Liver (tissue), 9 donors: ENCODE measurements around the gene DOCK11. TPM values are rescaled to one million over a fixed set of nuclear protein-coding genes. Genes with fewer than 3 reads are reported as not detected.

Source experiments
- DNase-seq: peaks from one replicate; pipeline ENCODE4 v3.0.0-alpha.2; 2017; ENCODE audit warnings: low spot score
- H3K27ac ChIP-seq, 2 donors: one replicate each; pipeline ENCODE4 v1.7.0; 2013; ENCODE audit warnings: inconsistent platforms in 2 of 2, low read length in 2 of 2, control low read depth in 1 of 2, low read depth in 1 of 2, mild to moderate bottlenecking in 1 of 2
- H3K27me3 ChIP-seq, 4 donors: one replicate each; pipeline versions ENCODE4 v1.6.1 to v1.7.0; 2013; ENCODE audit warnings: low read length in 3 of 4, inconsistent platforms in 1 of 4, mild to moderate bottlenecking in 1 of 4, moderate library complexity in 1 of 4; ENCODE audit not compliant: control insufficient read depth in 4 of 4, insufficient read depth in 4 of 4
- H3K36me3 ChIP-seq, 4 donors: one replicate each; pipeline versions ENCODE4 v1.6.1 to v1.7.0; 2013; ENCODE audit warnings: low read length in 3 of 4, mild to moderate bottlenecking in 3 of 4, low read depth in 1 of 4, moderate library complexity in 1 of 4; ENCODE audit not compliant: control insufficient read depth in 4 of 4, insufficient read depth in 3 of 4
- H3K4me1 ChIP-seq, 4 donors: one replicate each; pipeline versions ENCODE4 v1.6.1 to v1.7.0; 2013; ENCODE audit warnings: low read length in 3 of 4, mild to moderate bottlenecking in 3 of 4, moderate library complexity in 1 of 4; ENCODE audit not compliant: control insufficient read depth in 4 of 4, insufficient read depth in 4 of 4
- H3K4me3 ChIP-seq, 3 donors: one replicate each; pipeline versions ENCODE4 v1.6.1 to v1.7.0; 2013; ENCODE audit warnings: low read length in 3 of 3, control low read depth in 1 of 3, low read depth in 1 of 3, mild to moderate bottlenecking in 1 of 3
- H3K9ac ChIP-seq, 2 donors: one replicate each; pipeline ENCODE4 v1.7.0; 2013; ENCODE audit warnings: low read length in 2 of 2, mild to moderate bottlenecking in 2 of 2, moderate library complexity in 2 of 2, control low read depth in 1 of 2, low read depth in 1 of 2
- H3K9me3 ChIP-seq, 4 donors: one replicate each; pipeline versions ENCODE4 v1.6.1 to v1.7.0; 2013; ENCODE audit warnings: low read length in 3 of 4; ENCODE audit not compliant: control insufficient read depth in 4 of 4
- ATF3 ChIP-seq: IDR thresholded peaks from 2 replicates; pipeline ENCODE4 v1.6.1; 2016; ENCODE audit warnings: antibody characterized with exemption
- CTCF ChIP-seq: fragments of 150-350 bp; IDR thresholded peaks from 2 replicates; pipeline ENCODE4 v1.5.1; 2017; ENCODE audit warnings: improper control_type of control experiment, low read depth, low read length; ENCODE audit not compliant: missing input control
- EGR1 ChIP-seq, 2 donors: IDR thresholded peaks; 2 replicates each; pipeline ENCODE4 v1.6.1; 2016 to 2018; ENCODE audit warnings: antibody characterized with exemption in 2 of 2, low read depth in 2 of 2
- FOXA1 ChIP-seq: IDR thresholded peaks from 2 replicates; pipeline ENCODE4 v1.6.1; 2016; ENCODE audit warnings: antibody characterized with exemption
- FOXA2 ChIP-seq: IDR thresholded peaks from 2 replicates; pipeline ENCODE4 v1.6.1; 2016; ENCODE audit warnings: antibody characterized with exemption
- GABPA ChIP-seq, 2 donors: IDR thresholded peaks in 1 of 2; conservative IDR thresholded peaks in 1 of 2; 2 replicates each; pipeline ENCODE4 v1.6.1; 2016; ENCODE audit warnings: antibody characterized with exemption in 2 of 2, mild to moderate bottlenecking in 1 of 2, moderate library complexity in 1 of 2
- HNF4A ChIP-seq, 2 donors: conservative IDR thresholded peaks; 2 replicates each; pipeline ENCODE4 v1.6.1; 2016; ENCODE audit warnings: antibody characterized with exemption in 2 of 2, mild to moderate bottlenecking in 2 of 2
- HNF4G ChIP-seq: IDR thresholded peaks from 2 replicates; pipeline ENCODE4 v1.6.1; 2016; ENCODE audit warnings: antibody characterized with exemption
- JUND ChIP-seq, 2 donors: IDR thresholded peaks; 2 replicates each; pipeline ENCODE4 v1.6.1; 2016; ENCODE audit warnings: antibody characterized with exemption in 2 of 2
- MAX ChIP-seq: IDR thresholded peaks from 2 replicates; pipeline ENCODE4 v1.6.1; 2016; ENCODE audit warnings: antibody characterized with exemption
- NR2F2 ChIP-seq: IDR thresholded peaks from 2 replicates; pipeline ENCODE4 v1.6.1; 2016; ENCODE audit warnings: antibody characterized with exemption
- RAD21 ChIP-seq, 2 donors: IDR thresholded peaks; 2 replicates each; pipeline ENCODE4 v1.6.1; 2016; ENCODE audit warnings: antibody characterized with exemption in 2 of 2, mild to moderate bottlenecking in 2 of 2
- REST ChIP-seq: IDR thresholded peaks from 2 replicates; pipeline ENCODE4 v1.6.1; 2016; ENCODE audit warnings: antibody characterized with exemption, mild to moderate bottlenecking
- RXRA ChIP-seq, 2 donors: IDR thresholded peaks; 2 replicates each; pipeline ENCODE4 v1.6.1; 2017 to 2018; ENCODE audit warnings: antibody characterized with exemption in 2 of 2, mild to moderate bottlenecking in 1 of 2
- SP1 ChIP-seq: IDR thresholded peaks from 2 replicates; pipeline ENCODE4 v1.6.1; 2018; ENCODE audit warnings: antibody characterized with exemption, mild to moderate bottlenecking
- TAF1 ChIP-seq: conservative IDR thresholded peaks from 2 replicates; pipeline ENCODE4 v1.6.1; 2016; ENCODE audit warnings: antibody characterized with exemption, mild to moderate bottlenecking
- YY1 ChIP-seq: IDR thresholded peaks from 2 replicates; pipeline ENCODE4 v1.6.1; 2016; ENCODE audit warnings: antibody characterized with exemption, mild to moderate bottlenecking
- ZBTB33 ChIP-seq: IDR thresholded peaks from 2 replicates; pipeline ENCODE4 v1.6.1; 2016; ENCODE audit warnings: antibody characterized with exemption
- WGBS: extraction: QIAGEN DNeasy Blood & Tissue Kit; methylation state at CpG from one replicate; pipeline ENCODE4 v1.1.7; 2013; 5-methylcytosine and 5-hydroxymethylcytosine counted together
- polyA plus RNA-seq, 2 donors: library from polyadenylated mRNA; stranded (reverse) in 1 of 2; unstranded in 1 of 2; fragments of 200-250 nt in 1 of 2; fragments of >200 nt in 1 of 2; fragmentation: Nextera tagmentation in 1 of 2; extraction: Ambion mirVana in 1 of 2; gene quantifications; one replicate each; pipeline versions ENCODE4 v1.2.1 to v1.2.3, GENCODE V29; 2013 to 2015
- total RNA-seq, 2 donors: library from RNA; depleted of rRNA; stranded (reverse); fragments of >200 nt; gene quantifications; one replicate each; pipeline ENCODE4 v1.2.3, GENCODE V29; 2014
- donor health status: healthy.
- donor health status: healthy.
- donor health status: healthy.
- donor health status: healthy.
- donor health status: healthy.

Gene DOCK11
- total and polyA plus RNA-seq, 4 donors, result 1.3 to 9.3 (median 3.7) TPM

GRCh38 chrX:118523920-118524319, 28.3 kb downstream of the DOCK11 start:
- H3K9ac ChIP-seq, result no peak overlapping the region
- H3K9me3 ChIP-seq, result no peaks in the 10 kb centered on the region
- no peak for DNase-seq
- H3K27me3 ChIP-seq, result peaks cover 0 to 3% (median 0%) of the 10 kb centered on the region in 4 donors
- 75% methylated on average over 4 of the region's 4 CpGs for WGBS
- TF ChIP-seq MAX (no peak), TAF1 (no peak), YY1 (no peak), GABPA (IDR thresholded peaks at IDR 0.05 in 1 of 2, conservative IDR thresholded peaks at IDR 0.05 in 1 of 2) (no peak), HNF4G (no peak), SP1 (no peak), FOXA1 (no peak), RXRA (IDR thresholded peaks at IDR 0.05) (no peak), REST (no peak)
- H3K36me3 ChIP-seq, result no peaks in the 10 kb centered on the region
- no peaks in the 10 kb centered on the region for H3K4me1 ChIP-seq
- no peak overlapping the region for H3K4me3 ChIP-seq
- H3K27ac ChIP-seq, result no peak overlapping the region

GRCh38 chrX:118524344-118524743, 28.7 kb downstream of the DOCK11 start:
- no peaks in the 10 kb centered on the region for H3K36me3 ChIP-seq
- no peaks in the 10 kb centered on the region for H3K4me1 ChIP-seq
- H3K4me3 ChIP-seq, result no peak overlapping the region
- DNase-seq, result no peak
- peaks cover 0 to 3% (median 0%) of the 10 kb centered on the region in 4 donors for H3K27me3 ChIP-seq
- no peak overlapping the region for H3K27ac ChIP-seq
- no peak overlapping the region for H3K9ac ChIP-seq
- no peaks in the 10 kb centered on the region for H3K9me3 ChIP-seq
- TF ChIP-seq HNF4A (conservative IDR thresholded peaks at IDR 0.05), result no peak
- TF ChIP-seq JUND (IDR thresholded peaks at IDR 0.05), result no peak
- no peak for TF ChIP-seq MAX
- no peak for TF ChIP-seq ATF3
- no peak for TF ChIP-seq NR2F2
- no peak for TF ChIP-seq EGR1 (IDR thresholded peaks at IDR 0.05; ENCODE audit: low read depth in 2 of 2)
- TF ChIP-seq REST, result no peak
- TF ChIP-seq ZBTB33, result no peak
- no peak for TF ChIP-seq FOXA2
- TF ChIP-seq GABPA (IDR thresholded peaks at IDR 0.05 in 1 of 2, conservative IDR thresholded peaks at IDR 0.05 in 1 of 2), result no peak
- no peak for TF ChIP-seq CTCF
- no peak for TF ChIP-seq RAD21 (IDR thresholded peaks at IDR 0.05)
- no peak for TF ChIP-seq RXRA (IDR thresholded peaks at IDR 0.05)
- TF ChIP-seq FOXA1, result no peak
- no peak for TF ChIP-seq TAF1
- TF ChIP-seq HNF4G, result no peak
- TF ChIP-seq SP1, result no peak
- no peak for TF ChIP-seq YY1
- WGBS, result 57% methylated on average over 3 of the region's 3 CpGs
